ENCODE measurements around the gene PEBP1.

The PEBP1 gene

GRCh38 chr12:118166946-118167345 lies 31.0 kb downstream of the PEBP1 start:
- no peak overlapping the region for H3K14ac ChIP-seq (ENCODE audit: low read length)
- no peak overlapping the region for H2AK5ac ChIP-seq (ENCODE audit: low read depth, low read length)
- no peak overlapping the region for H3K4me3 ChIP-seq (ENCODE audit: low read length in 2 of 2)
- H2BK5ac ChIP-seq (ENCODE audit: low read length): no peak overlapping the region
- no peak overlapping the region for H3K23ac ChIP-seq (ENCODE audit: low read depth, low read length, poor library complexity)
- H3K9ac ChIP-seq (ENCODE audit: low read depth, low read length, poor library complexity): no peak overlapping the region
- no peak overlapping the region for H4K8ac ChIP-seq (ENCODE audit: low read depth, low read length)
- H3K9me3 ChIP-seq (replicated peaks in 1 of 2; ENCODE audit: control insufficient read depth in 2 of 2, insufficient read depth in 1 of 2, low read depth in 1 of 2, low read length in 2 of 2): no peaks in the 10 kb centered on the region
- H2AFZ ChIP-seq (ENCODE audit: low read length): no peak overlapping the region
- no peaks in the 10 kb centered on the region for H3K79me1 ChIP-seq (ENCODE audit: low read depth, low read length)
- H3K27ac ChIP-seq (replicated peaks; ENCODE audit: low read length): no peak overlapping the region
- peaks cover 0 to 51% of the 10 kb centered on the region in 2 donors for H3K36me3 ChIP-seq (replicated peaks in 1 of 2; ENCODE audit: control insufficient read depth in 2 of 2, insufficient read depth in 2 of 2, low read length in 2 of 2)
- no peak overlapping the region for H3K4me2 ChIP-seq (ENCODE audit: insufficient read depth, low read length, poor library complexity, severe bottlenecking)
- H2BK15ac ChIP-seq (ENCODE audit: low read length): no peak overlapping the region
- H3K4ac ChIP-seq (ENCODE audit: low read length): no peak overlapping the region
- no peak overlapping the region for H2BK120ac ChIP-seq (ENCODE audit: low read depth, low read length)
- DNase-seq (ENCODE audit: low spot score): no peak
- WGBS, 2 donors (ENCODE audit: extremely low coverage in 2 of 2, insufficient read length in 2 of 2, insufficient replicate concordance in 1 of 2): no CpG with 5 or more reads among the region's 2 CpGs
- no peak overlapping the region for H2BK12ac ChIP-seq (ENCODE audit: low read length)
- no peak overlapping the region for H3K18ac ChIP-seq (ENCODE audit: low read length)
- H3K27me3 ChIP-seq (ENCODE audit: control insufficient read depth in 3 of 3, insufficient read depth in 3 of 3, low read depth in 1 of 3, low read length in 3 of 3): no peaks in the 10 kb centered on the region
- H3K4me1 ChIP-seq (ENCODE audit: control insufficient read depth in 2 of 2, insufficient read depth in 1 of 2, low read depth in 1 of 2, low read length in 2 of 2): no peaks in the 10 kb centered on the region
- no peak overlapping the region for H4K91ac ChIP-seq (ENCODE audit: low read depth, low read length, poor library complexity)

- Histone ChIP-seq H3K23ac (ENCODE audit: low read depth, low read length, poor library complexity) (no peak overlapping the region), H2BK5ac (ENCODE audit: low read length) (no peak overlapping the region), H2BK12ac (ENCODE audit: low read length) (no peak overlapping the region), H2BK120ac (ENCODE audit: low read depth, low read length) (no peak overlapping the region), H2AK5ac (ENCODE audit: low read depth, low read length) (no peak overlapping the region), H3K9ac (ENCODE audit: low read depth, low read length, poor library complexity) (no peak overlapping the region), H2BK15ac (ENCODE audit: low read length) (no peak overlapping the region), H3K79me1 (ENCODE audit: low read depth, low read length) (no peaks in the 10 kb centered on the region), H3K4me2 (ENCODE audit: insufficient read depth, low read length, poor library complexity, severe bottlenecking) (no peak overlapping the region), H3K4me3 (ENCODE audit: low read length in 2 of 2) (no peak overlapping the region), H4K8ac (ENCODE audit: low read depth, low read length) (no peak overlapping the region), H3K9me3 (replicated peaks in 1 of 2; ENCODE audit: control insufficient read depth in 2 of 2, insufficient read depth in 1 of 2, low read depth in 1 of 2, low read length in 2 of 2) (no peaks in the 10 kb centered on the region), H3K27ac (replicated peaks; ENCODE audit: low read length) (no peak overlapping the region), H3K4ac (ENCODE audit: low read length) (no peak overlapping the region), H3K36me3 (replicated peaks in 1 of 2; ENCODE audit: control insufficient read depth in 2 of 2, insufficient read depth in 2 of 2, low read length in 2 of 2) (peaks cover 2 to 74% of the 10 kb centered on the region in 2 donors), H3K18ac (ENCODE audit: low read length) (no peak overlapping the region), H3K14ac (ENCODE audit: low read length) (no peak overlapping the region), H3K4me1 (ENCODE audit: control insufficient read depth in 2 of 2, insufficient read depth in 1 of 2, low read depth in 1 of 2, low read length in 2 of 2) (no peaks in the 10 kb centered on the region), H4K91ac (ENCODE audit: low read depth, low read length, poor library complexity) (no peak overlapping the region), H3K27me3 (ENCODE audit: control insufficient read depth in 3 of 3, insufficient read depth in 3 of 3, low read depth in 1 of 3, low read length in 3 of 3) (no peaks in the 10 kb centered on the region), H2AFZ (ENCODE audit: low read length) (no peak overlapping the region)
- DNase-seq (ENCODE audit: low spot score): no peak
- no CpG with 5 or more reads among the region's 4 CpGs for WGBS, 2 donors (ENCODE audit: extremely low coverage in 2 of 2, insufficient read length in 2 of 2, insufficient replicate concordance in 1 of 2)
These were observed 40.0 kb downstream of the PEBP1 start for GRCh38 chr12:118175823-118176447.

- Histone ChIP-seq H3K36me3 (replicated peaks in 1 of 2; ENCODE audit: control insufficient read depth in 2 of 2, insufficient read depth in 2 of 2, low read length in 2 of 2) (peaks cover 0 to 22% of the 10 kb centered on the region in 2 donors), H3K4ac (ENCODE audit: low read length) (no peak overlapping the region), H3K27me3 (ENCODE audit: control insufficient read depth in 3 of 3, insufficient read depth in 3 of 3, low read depth in 1 of 3, low read length in 3 of 3) (no peaks in the 10 kb centered on the region), H3K23ac (ENCODE audit: low read depth, low read length, poor library complexity) (no peak overlapping the region), H2BK120ac (ENCODE audit: low read depth, low read length) (no peak overlapping the region), H4K8ac (ENCODE audit: low read depth, low read length) (no peak overlapping the region), H2AFZ (ENCODE audit: low read length) (no peak overlapping the region), H3K9ac (ENCODE audit: low read depth, low read length, poor library complexity) (no peak overlapping the region), H3K4me2 (ENCODE audit: insufficient read depth, low read length, poor library complexity, severe bottlenecking) (no peak overlapping the region), H2BK12ac (ENCODE audit: low read length) (no peak overlapping the region), H3K27ac (replicated peaks; ENCODE audit: low read length) (no peak overlapping the region), H2AK5ac (ENCODE audit: low read depth, low read length) (no peak overlapping the region), H2BK15ac (ENCODE audit: low read length) (no peak overlapping the region), H3K4me3 (ENCODE audit: low read length in 2 of 2) (no peak overlapping the region), H3K18ac (ENCODE audit: low read length) (no peak overlapping the region), H2BK5ac (ENCODE audit: low read length) (no peak overlapping the region), H3K79me1 (ENCODE audit: low read depth, low read length) (no peaks in the 10 kb centered on the region), H3K4me1 (ENCODE audit: control insufficient read depth in 2 of 2, insufficient read depth in 1 of 2, low read depth in 1 of 2, low read length in 2 of 2) (peaks cover 0 to 10% of the 10 kb centered on the region in 2 donors), H3K14ac (ENCODE audit: low read length) (no peak overlapping the region), H4K91ac (ENCODE audit: low read depth, low read length, poor library complexity) (no peak overlapping the region), H3K9me3 (replicated peaks in 1 of 2; ENCODE audit: control insufficient read depth in 2 of 2, insufficient read depth in 1 of 2, low read depth in 1 of 2, low read length in 2 of 2) (no peaks in the 10 kb centered on the region)
- DNase-seq (ENCODE audit: low spot score): no peak
These were observed 47.2 kb downstream of the PEBP1 start for GRCh38 chr12:118183155-118183554.

GRCh38 chr12:118183711-118184110 lies 47.8 kb downstream of the PEBP1 start:
- no peak overlapping the region for H2AFZ ChIP-seq (ENCODE audit: low read length)
- no peak overlapping the region for H2BK120ac ChIP-seq (ENCODE audit: low read depth, low read length)
- no peak overlapping the region for H3K9ac ChIP-seq (ENCODE audit: low read depth, low read length, poor library complexity)
- no peak overlapping the region for H3K4ac ChIP-seq (ENCODE audit: low read length)
- H2AK5ac ChIP-seq (ENCODE audit: low read depth, low read length): no peak overlapping the region
- no peak overlapping the region for H2BK15ac ChIP-seq (ENCODE audit: low read length)
- no peak overlapping the region for H3K14ac ChIP-seq (ENCODE audit: low read length)
- no peak overlapping the region for H3K23ac ChIP-seq (ENCODE audit: low read depth, low read length, poor library complexity)
- H3K4me2 ChIP-seq (ENCODE audit: insufficient read depth, low read length, poor library complexity, severe bottlenecking): no peak overlapping the region
- H3K4me3 ChIP-seq (ENCODE audit: low read length in 2 of 2): no peak overlapping the region
- H4K8ac ChIP-seq (ENCODE audit: low read depth, low read length): no peak overlapping the region
- H3K27ac ChIP-seq (replicated peaks; ENCODE audit: low read length): no peak overlapping the region
- no peaks in the 10 kb centered on the region for H3K79me1 ChIP-seq (ENCODE audit: low read depth, low read length)
- no peak overlapping the region for H2BK12ac ChIP-seq (ENCODE audit: low read length)
- no peaks in the 10 kb centered on the region for H3K27me3 ChIP-seq (ENCODE audit: control insufficient read depth in 3 of 3, insufficient read depth in 3 of 3, low read depth in 1 of 3, low read length in 3 of 3)
- H3K36me3 ChIP-seq (replicated peaks in 1 of 2; ENCODE audit: control insufficient read depth in 2 of 2, insufficient read depth in 2 of 2, low read length in 2 of 2): peaks cover 0 to 20% of the 10 kb centered on the region in 2 donors
- no peak overlapping the region for H4K91ac ChIP-seq (ENCODE audit: low read depth, low read length, poor library complexity)
- peaks cover under 1 to 12% of the 10 kb centered on the region in 2 donors for H3K4me1 ChIP-seq (ENCODE audit: control insufficient read depth in 2 of 2, insufficient read depth in 1 of 2, low read depth in 1 of 2, low read length in 2 of 2)
- no peaks in the 10 kb centered on the region for H3K9me3 ChIP-seq (replicated peaks in 1 of 2; ENCODE audit: control insufficient read depth in 2 of 2, insufficient read depth in 1 of 2, low read depth in 1 of 2, low read length in 2 of 2)
- no peak overlapping the region for H2BK5ac ChIP-seq (ENCODE audit: low read length)
- H3K18ac ChIP-seq (ENCODE audit: low read length): no peak overlapping the region
- DNase-seq (ENCODE audit: low spot score): no peak

Measured in neuronal stem cell (in vitro differentiated cells).